Neutrophil (primary cell): ENCODE results near the gene SLC26A4.

ENCODE experiments used
- H3K27ac ChIP-seq: fragments of 200-600 bp; sonication (generic); 2 replicates; pipeline ENCODE4 v1.5.1; 2016; ENCODE audit warnings: mild to moderate bottlenecking, moderate library complexity
- H3K27me3 ChIP-seq: fragments of 200-600 bp; sonication (generic); 2 replicates; pipeline ENCODE4 v1.6.0; 2016; ENCODE audit warnings: mild to moderate bottlenecking
- H3K36me3 ChIP-seq: fragments of 200-600 bp; sonication (generic); 2 replicates; pipeline ENCODE4 v1.5.1; 2017
- H3K4me1 ChIP-seq, 2 experiments: fragments of 200-600 bp in 1 of 2; sonication (generic) in 1 of 2; 1 replicate in 1 of 2; 2 replicates in 1 of 2; pipeline versions ENCODE4 v1.5.1 to v1.6.1; 2013 to 2016; ENCODE audit warnings: low read depth in 1 of 2, low read length in 1 of 2, mild to moderate bottlenecking in 1 of 2, moderate library complexity in 1 of 2; ENCODE audit not compliant: control insufficient read depth in 1 of 2, insufficient read depth in 1 of 2
- H3K4me3 ChIP-seq, 2 experiments: fragments of 200-600 bp in 1 of 2; sonication (generic) in 1 of 2; 1 replicate in 1 of 2; 2 replicates in 1 of 2; pipeline ENCODE4 v1.5.1; 2013 to 2016; ENCODE audit warnings: low read depth in 1 of 2, low read length in 1 of 2, mild to moderate bottlenecking in 1 of 2, moderate library complexity in 1 of 2
- H3K9me3 ChIP-seq: fragments of 200-600 bp; sonication (generic); 2 replicates; pipeline ENCODE4 v1.5.1; 2016
- TF ChIP-seq, protein P1 (sequence below): fragments of 200-600 bp; sonication (generic); IDR thresholded peaks from 2 replicates; pipeline ENCODE4 v1.5.1; 2016; ENCODE audit warnings: antibody characterized with exemption

SLC26A4 gene

DNA sequence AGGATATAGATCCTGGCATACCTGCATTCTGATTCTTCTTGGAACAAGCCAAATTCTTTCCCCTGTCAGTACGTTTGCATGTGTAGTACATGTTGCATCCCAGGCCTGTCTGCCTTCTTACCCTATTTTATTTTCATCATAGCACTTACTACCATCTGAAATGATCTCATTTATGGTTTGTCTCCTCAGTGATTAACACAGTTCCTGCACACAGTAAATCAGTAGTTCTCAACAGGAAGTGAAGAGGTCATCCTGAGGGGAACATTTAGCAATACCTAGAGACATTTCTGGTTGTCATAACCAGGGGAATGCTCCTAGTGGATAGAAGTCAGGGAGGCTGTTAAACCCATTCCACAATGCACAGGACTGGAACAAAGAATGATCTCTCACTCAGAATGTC, 38.2 kb upstream of the SLC26A4 start:
- H3K27me3 ChIP-seq: no peaks in the 10 kb centered on the region
- peaks cover 9 to 10% of the 10 kb centered on the region in 2 experiments for H3K4me1 ChIP-seq
- no peak overlapping the region for H3K27ac ChIP-seq
- TF ChIP-seq, protein P1, sequence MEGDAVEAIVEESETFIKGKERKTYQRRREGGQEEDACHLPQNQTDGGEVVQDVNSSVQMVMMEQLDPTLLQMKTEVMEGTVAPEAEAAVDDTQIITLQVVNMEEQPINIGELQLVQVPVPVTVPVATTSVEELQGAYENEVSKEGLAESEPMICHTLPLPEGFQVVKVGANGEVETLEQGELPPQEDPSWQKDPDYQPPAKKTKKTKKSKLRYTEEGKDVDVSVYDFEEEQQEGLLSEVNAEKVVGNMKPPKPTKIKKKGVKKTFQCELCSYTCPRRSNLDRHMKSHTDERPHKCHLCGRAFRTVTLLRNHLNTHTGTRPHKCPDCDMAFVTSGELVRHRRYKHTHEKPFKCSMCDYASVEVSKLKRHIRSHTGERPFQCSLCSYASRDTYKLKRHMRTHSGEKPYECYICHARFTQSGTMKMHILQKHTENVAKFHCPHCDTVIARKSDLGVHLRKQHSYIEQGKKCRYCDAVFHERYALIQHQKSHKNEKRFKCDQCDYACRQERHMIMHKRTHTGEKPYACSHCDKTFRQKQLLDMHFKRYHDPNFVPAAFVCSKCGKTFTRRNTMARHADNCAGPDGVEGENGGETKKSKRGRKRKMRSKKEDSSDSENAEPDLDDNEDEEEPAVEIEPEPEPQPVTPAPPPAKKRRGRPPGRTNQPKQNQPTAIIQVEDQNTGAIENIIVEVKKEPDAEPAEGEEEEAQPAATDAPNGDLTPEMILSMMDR: no peak
- no peaks in the 10 kb centered on the region for H3K9me3 ChIP-seq
- peaks cover 20% of the 10 kb centered on the region for H3K36me3 ChIP-seq
- H3K4me3 ChIP-seq: no peak overlapping the region

DNA sequence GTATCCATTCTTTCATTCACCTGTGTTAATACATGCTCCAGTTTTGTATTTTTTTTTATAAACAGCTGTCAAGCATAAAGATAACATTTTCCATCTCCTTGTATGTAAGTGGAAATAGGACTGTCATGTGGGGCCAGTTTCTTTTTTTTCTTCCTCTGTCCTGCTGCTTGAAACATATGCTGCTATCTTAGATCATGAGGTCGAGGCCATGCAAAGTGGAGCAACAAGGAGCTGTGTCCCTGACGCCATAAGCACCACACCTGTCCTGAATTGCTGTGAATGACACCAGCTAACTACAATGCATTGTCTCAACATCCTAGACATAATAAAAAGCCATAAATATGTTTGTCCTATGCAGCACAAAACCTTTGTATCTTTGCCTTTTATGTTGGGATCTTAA, 37.7 kb upstream of the SLC26A4 start:
- Histone ChIP-seq H3K27me3 (no peaks in the 10 kb centered on the region), H3K4me3 (no peak overlapping the region), H3K27ac (no peak overlapping the region), H3K4me1 (peaks cover 9 to 10% of the 10 kb centered on the region in 2 experiments), H3K36me3 (peaks cover 20% of the 10 kb centered on the region), H3K9me3 (no peaks in the 10 kb centered on the region)
- TF ChIP-seq, protein P1: no peak

DNA sequence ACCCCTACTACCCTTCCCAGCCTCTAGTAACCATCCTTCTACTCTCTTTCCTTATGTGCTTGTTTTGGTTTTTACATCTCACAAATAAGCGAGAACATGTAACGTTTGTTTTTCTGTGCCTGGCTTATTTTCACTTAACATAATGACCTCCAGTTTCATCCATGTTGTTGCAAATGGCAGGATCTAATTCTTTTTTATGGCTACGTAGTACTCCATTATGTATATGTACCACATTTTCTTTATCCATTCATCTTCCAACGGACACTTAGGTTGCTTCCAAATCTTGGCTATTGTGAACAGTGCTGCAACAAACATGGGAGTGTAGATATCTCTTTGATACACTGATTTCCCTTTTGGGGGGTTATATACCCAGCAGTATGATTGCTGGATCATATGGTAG, 33.6 kb upstream of the SLC26A4 start:
- no peak overlapping the region for H3K4me3 ChIP-seq
- TF ChIP-seq, protein P1: no peak
- no peaks in the 10 kb centered on the region for H3K27me3 ChIP-seq
- peaks cover 7% of the 10 kb centered on the region for H3K36me3 ChIP-seq
- peaks cover 8 to 9% of the 10 kb centered on the region in 2 experiments for H3K4me1 ChIP-seq
- H3K9me3 ChIP-seq: no peaks in the 10 kb centered on the region
- no peak overlapping the region for H3K27ac ChIP-seq

- Histone ChIP-seq H3K36me3 (peaks cover 7% of the 10 kb centered on the region), H3K27ac (no peak overlapping the region)
- TF ChIP-seq, protein P1: no peak
These were observed 32.1 kb upstream of the SLC26A4 start for GRCh38 chr7:107628461-107629064.

GRCh38 chr7:107630342-107630741, 30.3 kb upstream of the SLC26A4 start:
- Histone ChIP-seq H3K27ac (no peak overlapping the region), H3K9me3 (no peaks in the 10 kb centered on the region), H3K36me3 (no peaks in the 10 kb centered on the region), H3K4me1 (no peaks in the 10 kb centered on the region), H3K4me3 (no peak overlapping the region), H3K27me3 (no peaks in the 10 kb centered on the region)
- TF ChIP-seq, protein P1: no peak

More at GRCh38 chr7:107628461-107629064, 32.1 kb upstream of the SLC26A4 start:
- no peaks in the 10 kb centered on the region for H3K4me1 ChIP-seq
- H3K4me3 ChIP-seq: no peak overlapping the region
- H3K27me3 ChIP-seq: no peaks in the 10 kb centered on the region
- no peaks in the 10 kb centered on the region for H3K9me3 ChIP-seq
